Esophagus squamous epithelium (tissue), 5 donors: ENCODE results near the gene PPP1R3G. TPM values are rescaled to one million over a fixed set of nuclear protein-coding genes. Genes with fewer than 3 reads are reported as not detected.

Source experiments
- DNase-seq: peaks from one replicate; lab custom pipeline; 2025; lab: John Stamatoyannopoulos, UW
- H3K27ac ChIP-seq, 4 donors: fragments of 200-600 bp; sonication (generic); one replicate each; pipeline ENCODE4 v1.5.1; 2016 to 2019; ENCODE audit warnings: mild to moderate bottlenecking in 1 of 4
- H3K27me3 ChIP-seq, 4 donors: fragments of 200-600 bp; sonication (generic); 1 replicate in 3 of 4; 2 replicates in 1 of 4; pipeline versions ENCODE4 v1.5.1 to v1.6.0; 2017 to 2021; ENCODE audit warnings: antibody characterized with exemption in 1 of 4
- H3K36me3 ChIP-seq, 3 donors: fragments of 200-600 bp; sonication (generic); one replicate each; pipeline ENCODE4 v1.5.1; 2016 to 2019
- H3K4me1 ChIP-seq, 3 donors: fragments of 200-600 bp; sonication (generic); one replicate each; pipeline ENCODE4 v1.5.1; 2017 to 2019
- H3K4me3 ChIP-seq, 4 donors: fragments of 200-600 bp; sonication (generic); 1 replicate in 3 of 4; 2 replicates in 1 of 4; pipeline ENCODE4 v1.5.1; 2016 to 2019; ENCODE audit warnings: mild to moderate bottlenecking in 2 of 4, moderate library complexity in 1 of 4
- H3K9me3 ChIP-seq, 3 donors: fragments of 200-600 bp; sonication (generic); one replicate each; pipeline ENCODE4 v1.5.1; 2016 to 2019
- POLR2A ChIP-seq, 4 donors: fragments of 450-650 bp; IDR thresholded peaks; one replicate each; pipeline ENCODE4 v1.6.1; 2017; ENCODE audit warnings: antibody characterized with exemption in 4 of 4, mild to moderate bottlenecking in 4 of 4, moderate library complexity in 3 of 4
- WGBS, 2 donors: methylation state at CpG; one replicate each; pipeline ENCODE4 v1.1.5; 2018; 5-methylcytosine and 5-hydroxymethylcytosine counted together
- intact Hi-C: fragments of 100-400 bp; cut with DNase I; formaldehyde crosslinking; loops from one replicate; pipeline ENCODE4 v1.15.0; 2022
- total RNA-seq, 4 donors: library from RNA; depleted of rRNA; stranded (reverse); fragments of >200 nt; gene quantifications; one replicate each; pipeline ENCODE4 v1.1.0, GENCODE V29; 2016
- TF ChIP-seq, protein P1 (sequence below), 6 experiments: fragments of 450-650 bp in 4 of 6; fragments of 200-600 bp in 2 of 6; sonication (generic) in 2 of 6; IDR thresholded peaks; one replicate each; pipeline ENCODE4 v1.5.1; 2016 to 2019; ENCODE audit warnings: antibody characterized with exemption in 6 of 6, mild to moderate bottlenecking in 4 of 6, moderate library complexity in 4 of 6
- donor health status: DM: yes; HTN: yes; CAD: no.

PPP1R3G gene
- total RNA-seq, 4 donors from 2014 or later, result 1.1 to 3.0 (median 1.6) TPM

- no peaks in the 10 kb centered on the region for H3K9me3 ChIP-seq
- WGBS, 2 donors, result 79 to 93% methylated on average over 11 to 12 of the region's 14 CpGs
- H3K4me1 ChIP-seq, result no peaks in the 10 kb centered on the region
- no peaks in the 10 kb centered on the region for H3K36me3 ChIP-seq
- H3K27ac ChIP-seq, result no peak overlapping the region
- no peak for DNase-seq
- intact Hi-C loops, result no loop called here
- no peaks in the 10 kb centered on the region for H3K27me3 ChIP-seq
- no peak overlapping the region for H3K4me3 ChIP-seq
- TF ChIP-seq POLR2A (IDR thresholded peaks at IDR 0.05), result no peak
- TF ChIP-seq, protein P1, sequence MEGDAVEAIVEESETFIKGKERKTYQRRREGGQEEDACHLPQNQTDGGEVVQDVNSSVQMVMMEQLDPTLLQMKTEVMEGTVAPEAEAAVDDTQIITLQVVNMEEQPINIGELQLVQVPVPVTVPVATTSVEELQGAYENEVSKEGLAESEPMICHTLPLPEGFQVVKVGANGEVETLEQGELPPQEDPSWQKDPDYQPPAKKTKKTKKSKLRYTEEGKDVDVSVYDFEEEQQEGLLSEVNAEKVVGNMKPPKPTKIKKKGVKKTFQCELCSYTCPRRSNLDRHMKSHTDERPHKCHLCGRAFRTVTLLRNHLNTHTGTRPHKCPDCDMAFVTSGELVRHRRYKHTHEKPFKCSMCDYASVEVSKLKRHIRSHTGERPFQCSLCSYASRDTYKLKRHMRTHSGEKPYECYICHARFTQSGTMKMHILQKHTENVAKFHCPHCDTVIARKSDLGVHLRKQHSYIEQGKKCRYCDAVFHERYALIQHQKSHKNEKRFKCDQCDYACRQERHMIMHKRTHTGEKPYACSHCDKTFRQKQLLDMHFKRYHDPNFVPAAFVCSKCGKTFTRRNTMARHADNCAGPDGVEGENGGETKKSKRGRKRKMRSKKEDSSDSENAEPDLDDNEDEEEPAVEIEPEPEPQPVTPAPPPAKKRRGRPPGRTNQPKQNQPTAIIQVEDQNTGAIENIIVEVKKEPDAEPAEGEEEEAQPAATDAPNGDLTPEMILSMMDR (IDR thresholded peaks at IDR 0.05), result no peak
These were observed 13.5 kb downstream of the PPP1R3G start for GRCh38 chr6:5098501-5099270.

DNA sequence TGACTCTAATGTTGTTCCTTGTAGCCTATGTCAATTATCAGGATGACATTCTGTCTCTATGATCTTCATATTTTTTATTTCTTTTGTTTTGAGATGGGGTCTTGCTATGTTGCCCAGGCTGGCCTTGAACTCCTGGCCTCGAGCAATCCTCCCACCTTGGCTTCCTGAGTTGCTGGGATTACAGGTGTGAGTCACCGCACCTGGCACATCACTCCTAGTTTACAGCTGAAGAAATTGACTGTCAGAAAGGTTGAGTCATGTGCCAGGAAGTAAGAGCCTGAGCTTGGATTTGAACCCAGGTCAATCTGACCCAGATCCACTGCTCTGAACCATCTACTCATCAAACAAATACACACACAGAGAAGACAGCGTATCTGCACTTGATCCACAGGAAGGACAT lies 14.4 kb downstream of the PPP1R3G start:
- Histone ChIP-seq H3K27ac (no peak overlapping the region), H3K36me3 (no peaks in the 10 kb centered on the region), H3K4me1 (no peaks in the 10 kb centered on the region), H3K27me3 (no peaks in the 10 kb centered on the region), H3K9me3 (no peaks in the 10 kb centered on the region), H3K4me3 (no peak overlapping the region)
- no peak for TF ChIP-seq POLR2A (IDR thresholded peaks at IDR 0.05)
- TF ChIP-seq, protein P1 (IDR thresholded peaks at IDR 0.05), result no peak
- WGBS, 2 donors, result 70 to 77% methylated on average over 3 of the region's 3 CpGs
- no peak for DNase-seq
- intact Hi-C loops, result no loop called here

DNA sequence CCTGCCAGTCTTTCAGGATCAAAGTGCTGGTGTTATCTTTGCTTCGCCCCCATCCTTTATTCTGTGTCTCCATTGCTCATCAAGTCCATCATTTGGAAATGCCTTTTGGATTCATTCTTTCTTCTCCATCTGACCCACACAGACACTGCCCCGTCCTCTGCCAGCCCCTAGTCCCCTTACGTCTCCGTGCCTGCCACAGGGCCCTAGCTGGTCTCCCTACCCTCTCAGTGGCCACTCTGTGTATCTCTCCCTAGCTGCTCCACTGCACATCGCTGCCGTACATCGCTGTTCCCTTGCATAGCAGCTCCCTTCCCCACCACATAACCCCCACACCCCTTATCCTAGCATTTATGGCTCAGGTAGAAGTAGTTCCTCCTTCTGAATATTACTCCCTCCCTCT lies 15.7 kb downstream of the PPP1R3G start:
- DNase-seq, result no peak
- TF ChIP-seq POLR2A (IDR thresholded peaks at IDR 0.05), result no peak
- intact Hi-C loops, result no loop called here
- no peaks in the 10 kb centered on the region for H3K36me3 ChIP-seq
- H3K9me3 ChIP-seq, result no peaks in the 10 kb centered on the region
- 90 to 99% methylated on average over 7 of the region's 7 CpGs for WGBS, 2 donors
- no peak overlapping the region for H3K27ac ChIP-seq
- H3K4me1 ChIP-seq, result no peaks in the 10 kb centered on the region
- no peak overlapping the region for H3K4me3 ChIP-seq
- H3K27me3 ChIP-seq, result no peaks in the 10 kb centered on the region

DNA sequence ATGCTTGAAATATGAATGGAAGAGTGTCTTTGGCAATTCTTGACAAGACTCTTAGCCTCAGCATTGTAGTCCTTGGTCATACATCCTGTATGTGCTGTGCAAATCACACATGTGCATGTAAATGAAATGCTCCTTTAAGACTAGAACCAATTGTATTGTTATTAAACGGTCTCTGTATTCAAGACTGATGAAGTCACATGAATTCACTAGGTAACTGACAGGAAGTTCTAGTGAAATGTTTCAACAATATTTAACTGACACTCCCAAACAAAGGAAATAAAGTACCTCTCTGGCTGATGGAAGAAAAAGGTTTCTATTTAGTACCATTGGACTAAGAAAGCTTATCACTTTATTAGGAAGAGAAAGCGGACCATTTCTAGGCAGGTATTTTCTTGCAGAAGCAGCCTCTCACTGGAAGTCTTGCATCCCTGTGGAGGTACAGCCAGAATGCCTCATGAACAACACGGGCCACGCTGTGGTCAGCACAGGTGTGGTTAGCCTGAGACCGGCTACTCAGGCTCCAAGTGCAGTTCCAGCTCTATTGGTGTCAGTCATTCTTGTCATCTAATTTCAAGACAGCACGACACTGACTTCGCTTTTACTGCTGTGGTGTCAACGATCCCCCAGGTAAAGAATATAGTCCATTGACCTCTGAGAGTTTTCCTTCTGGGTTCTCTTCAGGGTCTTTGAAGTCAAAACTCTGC lies 17.3 kb downstream of the PPP1R3G start:
- intact Hi-C loops, result no loop called here
- Histone ChIP-seq H3K36me3 (no peaks in the 10 kb centered on the region), H3K4me1 (peaks cover 0 to 7% (median 6%) of the 10 kb centered on the region in 3 donors), H3K27ac (no peak overlapping the region), H3K9me3 (no peaks in the 10 kb centered on the region), H3K27me3 (no peaks in the 10 kb centered on the region), H3K4me3 (no peak overlapping the region)
- no peak for DNase-seq
- 74 to 80% methylated on average over 4 to 6 of the region's 8 CpGs for WGBS, 2 donors
- no peak for TF ChIP-seq POLR2A (IDR thresholded peaks at IDR 0.05)
- TF ChIP-seq, protein P1 (IDR thresholded peaks at IDR 0.05), result no peak

GRCh38 chr6:5103250-5103649 lies 18.1 kb downstream of the PPP1R3G start:
- Histone ChIP-seq H3K36me3 (no peaks in the 10 kb centered on the region), H3K27me3 (no peaks in the 10 kb centered on the region), H3K27ac (no peak overlapping the region), H3K4me3 (no peak overlapping the region), H3K9me3 (no peaks in the 10 kb centered on the region), H3K4me1 (peaks cover 0 to 9% (median 8%) of the 10 kb centered on the region in 3 donors)
- intact Hi-C loops, result no loop called here
- WGBS, 2 donors, result 82 to 89% methylated on average over 8 of the region's 8 CpGs
- DNase-seq, result no peak
- TF ChIP-seq, protein P1 (IDR thresholded peaks at IDR 0.05), result no peak
- TF ChIP-seq POLR2A (IDR thresholded peaks at IDR 0.05), result no peak
